GM19395 (cell line): ENCODE measurements around the gene SERTAD4.
"Not testable (repeated sequence)": the region's sequence is repeated elsewhere in the genome, so short reads cannot be mapped to it uniquely, and the experiment has no call there.

Source experiments
- ATAC-seq: cut with Tn5 transposase; IDR thresholded peaks from one replicate; pipeline ENCODE4 v1.9.1; 2021; ENCODE audit warnings: mild to moderate bottlenecking, moderate library complexity; ENCODE audit not compliant: unreplicated experiment

SERTAD4 gene

DNA sequence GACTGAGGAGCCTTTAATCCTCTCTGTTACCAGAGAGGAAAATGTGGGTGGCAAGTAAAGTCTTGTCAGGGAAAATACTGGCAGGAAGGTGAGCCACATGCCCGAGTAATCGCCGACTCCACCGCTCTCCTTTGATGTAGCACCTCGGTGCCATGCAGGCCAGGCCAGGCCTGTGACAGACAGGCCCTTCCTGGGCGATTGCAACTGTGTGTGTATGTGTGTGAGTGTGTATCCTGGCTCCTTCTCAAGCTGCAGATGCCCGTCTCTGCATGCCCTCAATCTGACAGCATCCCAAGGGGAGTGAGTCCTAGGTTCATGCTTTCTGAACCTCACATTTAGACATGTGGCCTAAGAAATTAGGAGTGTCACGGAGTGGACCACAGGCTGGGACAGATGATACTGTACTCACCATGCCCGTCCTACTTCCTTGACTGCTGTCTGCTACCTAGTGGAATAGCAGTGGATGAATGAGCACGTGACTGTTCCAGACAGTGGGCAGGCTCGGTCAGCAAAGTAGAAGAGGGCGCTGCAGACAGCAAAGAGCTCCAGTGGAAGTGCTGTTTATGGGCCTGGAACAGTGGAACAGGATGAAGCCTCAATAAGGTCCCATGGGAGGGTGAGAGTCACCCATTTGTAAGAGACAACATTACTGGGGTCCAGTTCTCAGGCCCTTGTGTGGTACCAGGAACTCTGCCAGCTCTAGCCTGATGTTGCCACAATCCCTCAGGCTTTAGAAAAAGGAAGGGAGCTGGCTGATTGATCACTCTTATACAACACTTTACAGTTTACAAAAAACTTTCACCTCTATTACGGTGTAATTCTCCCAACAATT, 25.3 kb downstream of the SERTAD4 start:
- ATAC-seq, result no peak

DNA sequence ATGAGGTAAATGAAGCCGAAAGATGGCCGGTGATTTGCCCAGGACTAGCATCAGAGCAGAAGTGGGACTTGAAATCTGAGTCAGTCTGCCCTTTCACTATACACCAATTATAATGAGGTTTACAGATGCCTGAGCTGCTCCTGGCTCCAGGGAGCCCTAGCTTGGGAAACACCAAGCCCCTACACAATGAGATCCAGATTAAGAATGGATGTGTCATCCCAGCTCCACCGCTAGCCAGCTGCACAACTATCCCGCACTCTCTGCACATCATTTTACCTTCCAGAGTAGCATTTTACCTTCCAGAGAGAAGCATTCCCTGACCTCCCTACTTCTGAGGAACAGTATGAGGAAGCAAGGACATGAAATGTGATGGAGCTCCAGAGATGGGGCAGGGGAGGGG, 27.0 kb downstream of the SERTAD4 start:
- no peak for ATAC-seq

DNA sequence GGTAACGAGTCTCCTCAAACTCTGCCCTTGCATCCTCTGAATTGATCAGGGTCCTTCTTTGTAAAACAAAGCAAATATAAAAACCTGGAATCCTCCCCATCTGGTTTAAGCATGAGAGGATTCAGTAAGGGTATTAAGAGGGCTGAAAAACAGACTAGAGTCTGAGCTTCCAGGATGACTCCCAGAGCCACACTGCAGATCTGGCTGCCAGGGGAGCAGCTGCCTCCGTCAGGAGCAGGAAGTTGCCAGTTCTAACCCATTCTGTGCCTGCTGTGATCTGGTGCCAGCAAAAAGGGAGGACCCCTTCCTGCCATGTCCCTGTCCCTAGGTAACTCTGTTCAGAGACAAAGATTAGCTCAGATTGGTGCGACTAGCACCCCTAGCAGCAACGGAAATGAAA, 27.5 kb downstream of the SERTAD4 start:
- no peak for ATAC-seq

DNA sequence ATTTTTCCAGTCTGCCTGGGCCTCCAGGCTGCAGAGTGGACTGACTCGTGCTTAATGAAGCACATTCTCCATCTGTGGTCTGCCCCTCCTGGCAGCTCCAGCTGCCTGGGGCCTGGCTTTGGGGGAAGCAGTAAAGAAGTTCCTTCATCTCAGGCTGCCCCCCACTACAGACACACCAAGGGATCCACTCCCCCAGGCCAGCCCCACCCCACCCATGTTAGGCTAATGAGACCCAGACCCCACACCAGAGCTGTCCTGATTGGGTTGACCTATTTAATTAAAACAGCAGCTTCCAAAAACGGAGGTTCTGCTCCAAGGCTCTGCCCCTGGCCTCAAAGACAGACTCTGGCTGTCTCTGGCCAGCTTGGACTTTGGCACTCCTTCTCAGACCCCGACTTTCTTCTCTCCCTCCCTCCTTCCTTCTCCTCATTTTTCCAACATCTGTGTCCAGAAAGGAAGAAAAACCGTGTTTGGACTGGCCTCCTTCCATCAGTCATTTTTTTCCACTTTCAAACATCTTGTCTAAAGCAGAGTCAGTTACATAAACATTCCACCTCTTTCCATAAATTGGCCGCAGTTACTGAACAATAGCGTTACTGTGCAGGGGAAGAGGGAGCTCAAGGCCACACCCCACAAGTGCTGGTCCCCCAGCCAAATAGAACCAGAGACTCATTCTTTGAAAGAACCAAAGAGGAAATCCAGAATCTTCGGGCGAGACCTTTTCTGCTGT, 29.7 kb downstream of the SERTAD4 start:
- no peak for ATAC-seq

DNA sequence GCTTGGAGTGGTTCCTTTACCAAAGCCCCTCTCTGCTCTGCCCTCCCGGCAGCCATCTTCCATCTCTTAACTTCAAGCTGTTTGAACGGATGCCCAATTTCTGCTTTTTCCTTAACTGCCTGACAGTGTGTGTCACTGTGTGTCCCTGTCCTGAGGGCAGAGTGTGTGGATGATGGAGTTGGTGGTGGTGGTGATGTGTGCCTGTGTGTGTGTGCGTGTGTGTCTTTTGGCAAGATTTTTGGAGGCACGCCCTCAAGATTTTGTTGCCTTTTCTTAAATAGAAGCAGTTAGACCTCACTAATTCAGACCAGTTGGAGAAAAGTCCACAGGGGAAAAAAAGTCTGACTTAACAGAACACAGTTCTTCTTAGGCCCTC, 30.3 kb downstream of the SERTAD4 start:
- no peak for ATAC-seq

DNA sequence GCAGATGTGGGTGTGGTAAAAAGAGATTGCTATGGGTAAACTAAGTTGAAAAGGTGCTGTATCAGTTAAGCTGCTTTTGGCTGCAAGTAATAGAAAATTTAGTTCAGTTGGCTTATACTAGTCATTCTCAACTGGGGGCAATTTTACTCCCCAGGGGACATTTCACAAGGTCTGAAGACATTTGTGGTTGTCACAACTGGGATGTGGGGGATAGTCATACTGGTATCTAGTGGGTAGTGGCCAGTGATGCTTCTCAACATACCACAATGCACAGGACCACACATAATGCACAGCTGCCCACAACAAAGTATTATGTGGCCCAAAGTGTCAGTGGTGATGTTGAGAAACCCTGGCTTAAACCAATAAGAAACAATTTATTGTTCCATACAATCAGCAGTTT, 31.4 kb downstream of the SERTAD4 start:
- ATAC-seq, result no peak

DNA sequence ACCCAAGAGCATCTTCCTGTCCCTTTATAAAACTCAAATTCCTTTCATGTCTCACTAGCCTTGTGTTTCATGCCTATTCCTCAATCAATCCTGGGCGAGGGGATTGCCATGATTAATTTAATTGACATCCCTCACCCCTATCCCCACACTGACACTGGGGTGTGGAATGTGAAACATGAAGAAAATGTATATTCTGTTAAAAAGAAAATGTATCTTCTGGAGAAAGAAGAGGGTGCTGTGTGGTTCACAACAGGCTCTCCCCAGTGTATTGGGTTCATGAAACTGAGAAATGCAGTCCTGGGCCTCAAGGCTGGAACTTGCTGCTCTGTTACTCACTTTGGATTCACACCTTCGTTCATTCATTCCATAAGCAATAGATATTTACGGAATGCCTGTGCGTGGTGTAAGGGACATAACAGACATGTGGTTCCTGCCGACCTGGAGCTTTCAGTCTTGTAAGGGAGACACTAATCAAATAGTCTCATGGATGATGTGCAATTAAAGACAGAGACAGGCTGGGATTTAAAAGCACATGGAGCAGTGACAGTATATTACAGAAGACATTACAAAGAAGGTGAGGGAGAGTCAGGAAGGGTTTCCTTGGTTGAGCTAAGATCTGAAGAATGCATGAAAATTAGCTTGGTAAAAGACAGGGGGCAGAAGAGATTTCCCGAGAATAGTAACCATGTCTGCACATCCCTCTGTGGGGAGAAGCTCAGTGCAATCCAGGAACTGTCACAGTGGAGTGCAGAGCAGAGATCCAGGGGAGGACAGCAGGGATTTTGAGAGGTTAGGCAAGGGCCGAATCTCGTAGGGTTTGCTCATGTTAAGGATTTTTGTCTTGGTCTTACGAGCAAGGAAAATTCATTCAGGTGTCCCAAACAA, 32.1 kb downstream of the SERTAD4 start:
- no peak for ATAC-seq

DNA sequence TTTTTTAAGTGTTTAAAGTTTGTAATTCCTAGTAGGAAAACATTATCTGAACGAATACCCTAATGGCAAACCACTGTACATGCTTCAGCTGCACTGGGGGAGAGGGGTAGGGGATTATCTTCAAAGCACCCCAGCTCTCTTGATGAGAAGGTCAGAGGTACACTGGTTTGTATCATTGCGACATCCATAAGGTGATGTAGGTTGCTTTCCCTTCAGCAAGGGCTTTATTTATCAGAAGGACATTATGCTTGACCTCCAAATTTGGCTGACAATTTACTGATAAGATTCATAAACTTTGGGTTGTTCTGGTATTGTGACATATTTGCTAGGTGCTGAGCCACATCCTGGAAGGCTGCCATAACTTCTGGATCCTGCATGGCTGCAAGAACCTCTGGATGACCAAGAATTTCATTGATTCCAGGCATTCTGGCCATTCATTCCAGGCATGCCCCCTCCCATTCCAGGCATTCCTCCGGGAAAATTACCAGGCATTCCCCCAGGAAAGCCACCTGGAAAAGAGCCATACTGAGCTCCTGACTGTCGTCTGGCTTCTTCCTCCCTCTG, 32.9 kb downstream of the SERTAD4 start:
- not testable (repeated sequence) for ATAC-seq

DNA sequence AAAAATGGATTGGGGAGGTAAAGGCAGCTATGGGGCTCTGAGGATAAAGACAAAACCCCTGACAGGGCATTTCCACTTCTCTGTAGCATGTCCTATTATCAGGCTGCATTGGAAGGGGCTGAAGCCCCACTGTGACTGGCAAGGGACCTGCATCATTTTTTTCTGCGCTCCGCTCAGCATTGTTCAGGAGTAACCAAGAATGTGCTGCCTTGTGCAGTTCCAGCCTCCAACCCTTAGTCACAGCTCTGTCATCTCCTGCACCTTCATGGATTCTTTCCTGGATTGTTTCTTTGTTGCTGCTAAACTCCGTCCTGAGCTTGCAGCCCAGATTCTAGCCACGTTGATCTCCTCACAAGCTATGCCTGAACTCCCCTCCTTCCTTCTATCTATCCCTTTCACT, 37.4 kb downstream of the SERTAD4 start:
- ATAC-seq, result no peak

DNA sequence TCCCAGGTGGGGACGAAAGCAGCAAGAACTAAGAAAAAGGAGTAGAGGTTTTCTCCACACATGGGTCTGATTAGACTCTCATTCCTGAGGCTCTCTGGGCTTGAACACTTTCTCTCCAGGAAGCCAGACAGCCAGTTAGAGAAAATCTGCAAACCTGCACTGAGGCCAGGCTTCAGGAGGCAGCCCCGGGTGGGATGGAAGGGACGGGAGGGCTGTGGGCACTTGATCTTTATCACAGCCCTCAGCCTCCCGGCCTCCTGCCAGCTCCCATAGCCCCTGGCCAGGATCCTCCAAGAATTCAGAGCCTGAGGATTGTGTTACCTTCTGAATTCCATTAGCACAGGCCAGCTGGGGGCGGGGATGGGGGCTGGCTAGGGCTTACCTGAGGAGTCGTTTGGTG, 40.1 kb downstream of the SERTAD4 start:
- ATAC-seq, result no peak

DNA sequence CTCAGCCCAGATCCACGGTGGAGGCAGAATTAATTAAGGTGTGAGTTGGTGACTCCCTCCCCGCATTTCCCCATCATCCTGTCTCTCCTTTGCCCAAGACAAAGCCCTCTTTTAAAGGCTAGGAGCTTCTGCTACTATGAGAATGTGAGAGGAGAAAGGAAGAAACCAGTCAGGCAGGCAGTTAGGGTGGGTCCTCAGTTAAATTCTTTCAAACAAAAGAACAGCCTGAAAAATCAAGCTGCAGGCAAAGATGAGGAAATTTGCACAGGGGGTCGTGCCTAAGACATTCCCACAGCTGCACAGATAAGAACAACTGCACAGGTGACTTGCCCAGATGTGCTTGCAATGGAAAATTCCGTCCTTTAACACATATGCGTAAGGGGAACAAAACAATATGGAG, 47.6 kb downstream of the SERTAD4 start:
- no peak for ATAC-seq

DNA sequence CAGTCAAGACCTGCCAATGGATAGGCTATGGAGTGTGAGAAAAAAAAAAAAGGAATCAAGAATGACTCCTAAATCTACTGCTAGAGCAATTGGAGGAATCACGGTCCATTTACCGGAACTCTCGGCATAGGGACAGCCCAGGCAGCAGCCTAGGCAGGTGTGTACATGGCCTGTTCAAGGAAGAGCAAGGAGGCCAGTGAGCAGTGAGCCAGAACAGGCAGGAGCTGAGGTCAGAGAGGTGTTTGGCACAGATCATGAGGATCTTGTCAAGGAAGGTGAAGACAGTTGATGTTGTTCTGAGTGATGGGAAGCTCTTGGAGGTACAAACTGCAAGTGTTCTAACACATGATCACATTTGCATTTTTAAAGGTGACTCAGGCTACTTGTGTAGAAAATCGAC, 55.5 kb downstream of the SERTAD4 start:
- no peak for ATAC-seq

DNA sequence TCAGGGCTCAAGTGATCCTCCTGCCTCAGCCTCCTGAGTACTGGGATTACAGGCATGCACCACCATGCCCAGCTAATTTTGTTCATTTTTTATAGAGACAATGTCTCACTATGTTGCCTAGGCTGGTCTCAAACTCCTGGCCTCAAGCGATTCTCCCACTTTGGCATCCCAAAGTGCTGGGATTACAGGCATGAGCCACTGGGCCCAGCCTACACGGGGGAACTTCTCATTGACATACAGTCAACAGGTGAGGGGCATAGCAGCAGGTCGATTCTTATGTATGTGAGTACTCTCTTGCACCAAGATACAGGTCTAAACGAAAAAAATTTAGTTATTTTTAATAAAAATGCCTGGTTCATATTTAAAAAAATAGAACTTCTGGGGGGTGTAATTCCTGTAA, 56.7 kb downstream of the SERTAD4 start:
- no peak for ATAC-seq

DNA sequence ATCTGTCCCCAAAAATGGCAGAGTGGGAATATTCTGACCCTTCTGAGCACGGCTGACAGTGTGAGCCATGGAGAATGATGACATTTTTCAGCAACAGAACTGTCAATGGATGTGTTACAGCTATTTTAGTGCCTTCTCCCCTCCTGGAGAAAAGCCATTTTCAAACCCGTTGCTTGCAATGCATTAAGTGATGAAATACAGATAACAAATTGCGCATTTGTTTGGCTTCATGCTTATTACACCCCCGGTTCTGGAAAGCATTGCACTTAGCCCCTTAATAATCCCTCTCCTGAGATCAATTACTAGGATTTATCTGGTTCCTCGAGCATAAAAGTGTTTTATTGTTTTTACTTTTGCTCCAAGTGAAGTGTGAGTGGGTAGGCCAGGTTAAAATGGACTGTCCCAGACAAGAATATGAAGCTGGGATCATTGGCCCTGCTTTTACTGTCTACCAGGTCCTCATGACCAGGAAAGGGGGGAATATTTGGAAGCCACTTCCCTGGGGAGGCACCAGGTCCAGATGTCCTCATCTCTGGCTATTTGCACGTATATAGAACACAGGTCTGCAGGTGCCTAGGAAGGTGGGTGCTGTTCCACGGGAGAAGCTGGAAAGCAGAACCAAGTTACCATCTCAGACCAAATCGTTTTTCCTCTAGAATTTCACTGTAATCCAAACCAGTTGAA, 58.6 kb downstream of the SERTAD4 start:
- no peak for ATAC-seq

DNA sequence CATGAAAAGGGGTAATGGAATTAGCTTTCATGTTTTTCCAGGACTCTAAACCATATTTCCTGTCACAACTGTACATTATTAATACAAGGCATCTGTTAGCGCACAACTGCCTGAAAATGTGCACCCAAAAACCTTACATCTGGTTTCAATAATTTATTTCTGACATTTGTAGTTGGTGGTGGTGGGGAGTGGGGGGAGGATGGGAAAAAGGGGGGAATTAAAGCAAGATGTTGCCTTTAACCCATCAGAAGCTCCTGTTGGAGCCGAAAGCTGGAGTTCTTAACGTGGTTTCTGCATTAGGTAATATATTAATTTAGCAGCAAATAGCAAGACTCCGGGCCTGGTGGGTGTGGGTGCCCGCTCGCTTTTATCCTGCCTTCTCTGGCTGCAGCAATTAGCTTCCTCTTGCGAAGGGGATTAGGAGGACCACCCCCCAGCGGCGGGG, 59.2 kb downstream of the SERTAD4 start:
- no peak for ATAC-seq

DNA sequence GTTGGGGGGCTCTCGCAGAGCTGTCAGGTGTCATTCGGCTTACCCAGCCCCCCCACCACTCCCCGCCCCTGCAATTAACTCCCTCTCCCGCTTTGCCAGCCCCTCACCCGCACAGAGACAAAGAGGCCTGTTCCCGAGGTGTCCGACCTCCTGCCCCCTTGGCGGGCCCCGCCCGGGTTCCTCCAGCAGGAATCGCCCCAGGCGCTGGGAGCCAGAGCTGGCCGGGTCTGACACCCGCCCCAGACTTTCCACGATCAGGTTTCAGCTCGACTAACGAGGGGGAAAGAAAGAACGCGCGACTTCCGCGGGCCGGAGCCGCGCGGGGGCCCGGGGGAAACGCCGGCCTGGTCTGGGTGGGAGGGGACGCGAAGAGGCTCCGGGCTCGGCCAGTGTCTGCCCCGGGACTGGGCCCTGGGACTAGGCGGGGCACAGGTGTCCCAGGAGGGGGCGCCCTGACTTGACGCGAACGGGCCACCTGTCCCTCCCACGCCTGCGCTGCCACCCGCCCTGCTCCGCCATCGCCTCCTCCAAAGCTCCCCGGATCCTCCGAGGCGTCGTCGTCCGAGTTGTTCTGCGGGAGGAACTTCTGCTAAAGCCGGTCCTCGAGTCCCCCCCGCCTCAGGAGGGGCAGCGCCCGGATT, 59.8 kb downstream of the SERTAD4 start:
- no peak for ATAC-seq

DNA sequence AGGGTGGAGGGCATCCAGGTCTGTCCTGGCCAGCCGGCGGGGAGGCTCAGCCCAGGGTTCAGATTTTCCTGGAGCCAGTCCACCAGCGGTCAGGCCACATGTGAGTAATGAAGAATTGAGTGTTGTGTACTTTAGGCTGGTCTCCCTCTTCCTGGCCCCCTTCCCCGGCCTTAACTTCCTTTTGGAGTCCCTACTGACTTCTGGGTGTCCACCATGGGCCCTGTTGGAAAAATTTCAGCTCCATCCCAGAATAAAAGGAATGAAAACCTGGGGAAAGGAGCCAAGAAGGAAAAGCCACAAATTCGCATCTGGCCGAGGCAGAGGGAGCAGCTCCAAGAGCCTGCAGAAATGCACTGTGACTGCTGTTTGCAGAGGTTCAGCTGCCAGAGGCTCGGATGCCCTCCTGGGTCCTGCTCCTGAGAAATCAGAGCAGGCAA, 60.6 kb downstream of the SERTAD4 start:
- ATAC-seq, result no peak

DNA sequence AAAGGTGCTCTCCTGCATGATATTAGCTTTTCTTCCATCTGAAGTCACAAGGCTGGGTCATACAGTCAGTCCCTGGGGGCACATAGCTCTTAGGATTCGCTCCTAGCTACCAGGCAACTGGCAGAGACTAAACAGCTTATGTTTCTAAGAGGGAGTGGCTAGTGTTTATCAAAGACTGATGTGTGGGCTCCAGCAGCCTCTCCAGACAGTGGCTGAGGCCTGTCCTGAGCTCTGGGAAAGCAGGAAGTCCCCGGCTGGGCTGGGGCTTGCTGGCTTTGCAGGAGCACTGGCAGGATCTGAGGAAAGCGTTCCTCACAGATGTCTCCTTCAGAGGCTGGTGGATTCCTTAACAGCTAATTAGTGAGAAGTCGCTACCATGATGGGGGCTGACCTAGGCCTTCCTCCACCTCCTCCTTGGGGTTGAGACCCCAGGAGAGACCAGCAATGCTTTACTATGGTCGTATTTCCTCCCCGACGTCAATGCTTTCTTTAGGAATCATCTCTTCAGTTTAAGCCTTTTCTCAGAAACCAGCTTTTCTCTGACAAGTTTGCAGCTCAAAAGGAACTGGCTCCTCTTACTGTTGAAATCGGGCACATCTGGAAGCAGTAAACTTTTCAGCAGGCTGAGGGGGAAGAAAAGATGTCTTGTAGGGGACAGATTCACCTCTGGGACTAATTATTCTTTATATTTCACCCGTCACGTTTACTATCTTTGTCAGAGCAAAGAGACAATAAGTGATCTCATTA, 62.6 kb downstream of the SERTAD4 start:
- no peak for ATAC-seq
